Osteocyte (in vitro differentiated cells): Measurements from ENCODE around the gene PACC1. TPM values are rescaled to one million over a fixed set of nuclear protein-coding genes. Genes with fewer than 3 reads are reported as not detected.
A peak's percentile ranks its signal among the peaks of the same experiment; 100 is the strongest.

Experiments
- DNase-seq: peaks from one replicate; pipeline ENCODE4 v3.0.0; 2021; ENCODE audit warnings: mixed read lengths; ENCODE audit not compliant: unreplicated experiment; ENCODE audit errors: extremely low spot score
- H3K27ac Mint-ChIP-seq: one replicate; pipeline ENCODE4 v1.8.0; 2021; ENCODE audit warnings: mild to moderate bottlenecking, mixed read lengths; ENCODE audit not compliant: unreplicated experiment
- H3K27me3 Mint-ChIP-seq: one replicate; pipeline ENCODE4 v1.8.0; 2021; ENCODE audit warnings: mixed read lengths; ENCODE audit not compliant: unreplicated experiment
- H3K36me3 Mint-ChIP-seq: one replicate; pipeline ENCODE4 v1.8.0; 2021; ENCODE audit warnings: mixed read lengths; ENCODE audit not compliant: unreplicated experiment
- H3K4me1 Mint-ChIP-seq: one replicate; pipeline ENCODE4 v1.8.0; 2021; ENCODE audit warnings: mixed read lengths; ENCODE audit not compliant: unreplicated experiment
- H3K4me3 Mint-ChIP-seq: one replicate; pipeline ENCODE4 v1.8.0; 2021; ENCODE audit warnings: mild to moderate bottlenecking, moderate library complexity, mixed read lengths; ENCODE audit not compliant: unreplicated experiment
- H3K9me3 Mint-ChIP-seq: one replicate; pipeline ENCODE4 v1.8.0; 2021; ENCODE audit warnings: mixed read lengths; ENCODE audit not compliant: unreplicated experiment
- CTCF ChIP-seq: fragments of 200-600 bp; sonication (generic); IDR thresholded peaks from 2 replicates; pipeline ENCODE4 v1.5.0; 2021; ENCODE audit warnings: antibody characterized with exemption, mild to moderate bottlenecking, moderate library complexity
- total RNA-seq: library from RNA; stranded (reverse); gene quantifications from 2 replicates; pipeline ENCODE4 v1.2.1, GENCODE V29; 2021

Gene PACC1
- total RNA-seq, 1 donor from 2014 or later, result 11.4 TPM

- DNase-seq, result no peak
- TF ChIP-seq CTCF, result no peak
- Mint-ChIP-seq H3K27me3 (no peaks in the 10 kb centered on the region), H3K4me3 (no peak overlapping the region), H3K27ac (no peak overlapping the region), H3K4me1 (peaks cover 18% of the 10 kb centered on the region), H3K9me3 (no peaks in the 10 kb centered on the region), H3K36me3 (peaks cover 20% of the 10 kb centered on the region)
Observed at GRCh38 chr1:212412374-212412773, 2.3 kb downstream of the PACC1 start.

- peaks cover 18% of the 10 kb centered on the region for H3K4me1 Mint-ChIP-seq
- no peak overlapping the region for H3K27ac Mint-ChIP-seq
- peaks cover 27% of the 10 kb centered on the region for H3K36me3 Mint-ChIP-seq
- no peaks in the 10 kb centered on the region for H3K27me3 Mint-ChIP-seq
- DNase-seq, result peak; percentile 70
- no peak for TF ChIP-seq CTCF
- H3K9me3 Mint-ChIP-seq, result no peaks in the 10 kb centered on the region
- peak overlapping the region; percentile 26 for H3K4me3 Mint-ChIP-seq
Observed at GRCh38 chr1:212410231-212410820, 4.4 kb downstream of the PACC1 start.

GRCh38 chr1:212402666-212403321 is 11.9 kb downstream of the PACC1 start:
- Mint-ChIP-seq H3K4me3 (no peak overlapping the region), H3K36me3 (peaks cover 36% of the 10 kb centered on the region)

GRCh38 chr1:212401838-212402582 is 12.7 kb downstream of the PACC1 start:
- H3K27me3 Mint-ChIP-seq, result no peaks in the 10 kb centered on the region
- no peak for TF ChIP-seq CTCF
- no peak overlapping the region for H3K4me3 Mint-ChIP-seq
- no peak overlapping the region for H3K27ac Mint-ChIP-seq
- H3K36me3 Mint-ChIP-seq, result peaks cover 36% of the 10 kb centered on the region
- DNase-seq, result peak; percentile 8
- no peaks in the 10 kb centered on the region for H3K4me1 Mint-ChIP-seq
- peaks cover 11% of the 10 kb centered on the region for H3K9me3 Mint-ChIP-seq

More at GRCh38 chr1:212402666-212403321, 11.9 kb downstream of the PACC1 start:
- no peaks in the 10 kb centered on the region for H3K4me1 Mint-ChIP-seq
- peak; percentile 7 for DNase-seq
- no peaks in the 10 kb centered on the region for H3K27me3 Mint-ChIP-seq
- peaks cover 9% of the 10 kb centered on the region for H3K9me3 Mint-ChIP-seq
- H3K27ac Mint-ChIP-seq, result no peak overlapping the region
- no peak for TF ChIP-seq CTCF

- peaks cover 41% of the 10 kb centered on the region for H3K36me3 Mint-ChIP-seq
- H3K27me3 Mint-ChIP-seq, result no peaks in the 10 kb centered on the region
- TF ChIP-seq CTCF, result no peak
- H3K4me1 Mint-ChIP-seq, result no peaks in the 10 kb centered on the region
- peak; percentile 19 for DNase-seq
- peaks cover 18% of the 10 kb centered on the region for H3K9me3 Mint-ChIP-seq
- H3K4me3 Mint-ChIP-seq, result no peak overlapping the region
- H3K27ac Mint-ChIP-seq, result no peak overlapping the region
Observed at GRCh38 chr1:212401042-212401441, 13.6 kb downstream of the PACC1 start.
